ENCODE data around the gene PDE6G. TPM values are rescaled to one million over a fixed set of nuclear protein-coding genes. Genes with fewer than 3 reads are reported as not detected.
A peak's percentile ranks its signal among the peaks of the same experiment; 100 is the strongest.
"Not testable (repeated sequence)": the region's sequence is repeated elsewhere in the genome, so short reads cannot be mapped to it uniquely, and the experiment has no call there.

The PDE6G gene
- total RNA-seq, 1 donor from 2014 or later: not detected

DNA sequence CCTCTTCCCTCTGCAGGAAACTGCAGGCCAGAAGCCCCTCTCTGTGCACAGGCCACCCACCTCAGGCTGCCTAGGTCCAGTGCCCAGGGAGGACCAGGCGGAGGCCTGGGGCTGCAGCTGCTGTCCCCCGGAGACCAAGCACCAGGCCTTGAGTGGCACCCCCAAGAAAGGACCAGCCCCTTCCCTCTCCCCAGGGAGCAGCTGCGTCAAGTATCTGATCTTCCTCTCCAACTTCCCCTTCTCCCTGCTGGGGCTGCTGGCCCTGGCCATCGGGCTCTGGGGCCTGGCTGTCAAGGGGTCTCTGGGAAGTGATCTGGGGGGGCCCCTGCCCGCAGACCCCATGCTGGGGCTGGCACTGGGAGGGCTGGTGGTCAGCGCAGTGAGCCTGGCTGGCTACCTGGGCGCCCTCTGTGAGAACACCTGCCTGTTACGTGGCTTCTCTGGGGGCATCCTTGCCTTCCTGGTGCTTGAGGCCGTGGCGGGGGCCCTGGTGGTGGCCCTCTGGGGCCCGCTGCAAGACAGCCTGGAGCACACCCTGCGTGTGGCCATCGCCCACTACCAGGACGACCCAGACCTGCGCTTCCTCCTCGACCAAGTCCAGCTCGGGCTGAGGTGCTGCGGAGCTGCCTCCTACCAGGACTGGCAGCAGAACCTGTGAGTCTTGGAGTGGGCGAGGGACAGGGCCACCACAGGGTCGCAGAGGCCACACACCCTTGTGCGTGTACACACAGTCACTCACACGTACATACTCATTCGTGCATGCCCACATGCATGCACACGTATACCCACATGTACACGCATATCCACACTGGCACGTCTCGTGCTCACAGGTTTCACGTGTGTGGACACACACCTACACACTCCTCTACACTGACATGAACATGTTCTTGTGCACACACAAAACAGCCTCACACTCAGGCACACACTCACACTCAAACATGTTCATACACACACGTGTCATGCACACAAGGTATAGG is 11.1 kb downstream of the PDE6G start:
- DNase-seq (ENCODE audit: missing footprints) (no peak), ATAC-seq (no peak)
- intact Hi-C loops (cut with DNase I): no loop called here

DNA sequence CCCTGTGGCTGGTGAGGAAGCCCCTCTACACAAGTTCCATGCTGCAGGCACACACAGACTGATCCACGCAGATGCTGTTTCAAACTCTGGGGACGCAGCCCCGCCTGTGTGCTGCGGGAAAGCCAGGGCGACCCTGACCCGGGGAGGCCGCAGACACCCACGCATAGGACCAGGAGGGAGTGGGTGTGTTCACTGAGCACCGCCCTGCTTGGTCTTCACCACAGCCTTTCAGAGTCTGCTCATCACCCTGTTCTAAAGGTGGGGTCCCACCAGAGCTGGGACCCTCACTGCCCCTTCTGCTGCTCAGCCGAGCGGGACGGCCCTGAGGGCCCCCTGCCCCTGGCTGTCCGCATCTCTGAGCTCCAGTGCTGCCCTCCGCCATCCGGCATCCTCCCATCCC is 11.8 kb downstream of the PDE6G start:
- intact Hi-C loops (cut with DNase I): no loop called here
- no peak for DNase-seq (ENCODE audit: missing footprints)
- no peak for ATAC-seq

DNA sequence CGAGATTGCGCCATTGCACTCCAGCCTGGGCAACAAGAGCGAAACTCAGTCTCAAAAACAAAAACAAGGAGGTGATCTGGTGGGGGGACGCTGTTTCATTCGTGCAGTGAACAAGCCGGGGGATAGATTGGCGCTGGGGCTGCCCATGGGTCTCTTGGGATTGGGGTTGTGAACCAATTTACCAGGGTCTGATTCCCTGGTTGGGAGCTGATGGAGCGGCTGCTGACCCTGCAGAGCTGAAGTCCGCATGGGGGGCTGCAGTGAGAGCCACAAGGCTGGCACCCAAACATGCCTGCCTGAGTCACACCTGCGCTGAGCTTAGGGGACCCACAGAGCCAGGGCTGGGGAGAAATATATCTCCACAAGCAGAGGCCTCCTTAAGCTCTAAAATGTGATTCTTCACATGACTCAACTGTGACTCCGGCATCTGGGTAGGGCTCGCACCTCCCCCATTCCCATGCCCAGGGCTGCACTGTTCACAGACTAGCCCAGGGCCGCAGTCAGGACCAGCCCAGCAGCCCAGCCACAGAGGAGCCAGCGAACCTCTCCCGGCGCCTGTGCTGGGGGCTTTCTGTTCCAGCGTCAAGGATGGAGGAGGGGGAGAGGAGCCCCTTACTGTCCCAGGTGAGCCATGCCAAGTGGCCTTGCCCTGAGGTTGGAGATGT is 14.4 kb downstream of the PDE6G start:
- DNase-seq (ENCODE audit: missing footprints) (no peak), ATAC-seq (no peak)
- intact Hi-C loops (cut with DNase I): no loop called here

DNA sequence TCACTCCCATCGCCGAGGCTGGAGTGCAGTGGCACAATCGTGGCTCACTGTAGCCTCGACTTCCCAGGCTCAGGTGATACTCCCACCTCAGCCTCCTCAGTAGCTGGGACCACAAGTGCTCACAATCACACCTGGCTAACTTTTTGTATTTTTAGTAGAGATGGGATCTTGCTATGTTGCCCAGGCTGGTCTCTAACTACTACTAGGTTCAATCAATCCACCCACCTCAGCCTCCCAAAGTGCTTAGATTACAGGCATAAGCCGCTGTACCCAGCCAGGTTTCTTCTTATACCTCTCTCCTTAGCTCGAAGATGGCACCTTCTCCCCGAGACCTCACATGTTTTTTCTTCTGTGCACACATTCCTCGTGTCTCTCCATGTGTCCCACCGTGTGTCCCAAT is 16.3 kb downstream of the PDE6G start:
- ATAC-seq (no peak), DNase-seq (ENCODE audit: missing footprints) (no peak)
- intact Hi-C loops (cut with DNase I): no loop called here

DNA sequence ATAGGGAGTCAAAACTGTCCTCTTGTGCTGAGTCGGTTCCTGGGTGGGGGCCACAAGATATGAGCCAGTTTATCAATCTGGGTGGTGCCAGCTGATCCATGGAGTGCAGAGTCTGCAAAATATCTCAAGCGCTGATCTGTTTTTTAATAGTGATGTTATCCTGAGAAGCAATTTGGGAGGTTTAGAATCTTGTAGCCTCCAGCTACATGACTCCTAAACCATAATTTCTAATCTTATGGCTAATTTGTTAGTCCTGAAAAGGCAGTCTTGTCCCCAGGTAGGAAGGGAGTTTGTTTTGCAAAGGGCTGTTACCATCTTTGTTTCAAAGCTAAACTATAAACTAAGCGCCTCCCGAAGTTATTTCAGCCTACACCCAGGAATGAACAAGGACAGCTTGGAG is 17.7 kb downstream of the PDE6G start:
- DNase-seq (ENCODE audit: missing footprints) (no peak), ATAC-seq (no peak)
- intact Hi-C loops (cut with DNase I): loop anchor here (5.0 kb wide), 1 partner anchor 44 kb away; the partner anchor contains the start of genes ARL16 and HGS

DNA sequence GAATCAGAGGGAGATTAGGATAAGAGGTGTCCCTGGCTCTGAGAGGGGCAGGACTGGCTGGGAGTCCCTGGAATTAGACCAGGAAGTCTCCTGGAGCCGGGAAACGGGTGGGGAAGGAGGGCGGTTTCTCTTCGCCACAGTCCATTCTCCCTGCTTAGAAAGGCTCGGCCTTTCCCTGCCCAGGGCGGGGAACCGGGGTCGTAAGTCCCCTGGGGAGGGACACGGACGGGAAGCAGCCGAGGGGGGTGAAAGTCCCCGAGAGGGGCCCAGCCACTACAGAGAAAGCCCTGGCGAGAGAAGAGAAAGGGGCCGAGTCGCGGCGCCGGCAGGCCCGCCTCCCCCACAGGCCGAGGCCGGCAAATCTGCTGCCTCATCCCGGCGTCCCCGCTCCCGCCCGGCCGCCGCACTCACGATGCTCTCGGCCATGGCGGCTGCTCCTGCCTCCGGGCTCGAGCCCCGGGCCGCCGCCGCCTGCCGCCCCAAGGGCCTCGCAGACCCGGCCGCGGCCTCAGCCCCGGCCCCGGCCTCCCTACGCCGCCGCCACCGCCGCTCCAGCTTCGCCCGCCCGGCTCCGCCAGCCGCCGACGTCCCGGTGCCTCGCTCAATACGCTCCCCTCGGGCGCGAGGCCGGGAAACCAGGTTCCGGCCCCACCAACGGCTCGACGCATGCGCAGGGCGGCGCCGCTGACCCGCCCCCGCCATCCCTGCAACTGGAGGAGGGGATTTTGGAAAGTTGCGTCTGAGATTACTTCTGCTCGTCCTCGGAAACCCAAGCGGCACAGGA is 19.6 kb downstream of the PDE6G start, which contains the start of the genes NPLOC4 and TSPAN10:
Gene NPLOC4 (minus strand): TSS at position 608 of the 784 bp plus-strand sequence. CDS start 182 bp downstream, at position 426.
Gene TSPAN10 (plus strand): TSS at position 692 of the 784 bp plus-strand sequence. CDS start 5,217 bp downstream, outside the sequence.
- ATAC-seq (peak; percentile 91), DNase-seq (ENCODE audit: missing footprints) (peak; percentile 93)
- intact Hi-C loops (cut with DNase I): loop anchor here (5.0 kb wide), 1 partner anchor 46 kb away; the partner anchor contains the start of genes ARL16 and HGS

DNA sequence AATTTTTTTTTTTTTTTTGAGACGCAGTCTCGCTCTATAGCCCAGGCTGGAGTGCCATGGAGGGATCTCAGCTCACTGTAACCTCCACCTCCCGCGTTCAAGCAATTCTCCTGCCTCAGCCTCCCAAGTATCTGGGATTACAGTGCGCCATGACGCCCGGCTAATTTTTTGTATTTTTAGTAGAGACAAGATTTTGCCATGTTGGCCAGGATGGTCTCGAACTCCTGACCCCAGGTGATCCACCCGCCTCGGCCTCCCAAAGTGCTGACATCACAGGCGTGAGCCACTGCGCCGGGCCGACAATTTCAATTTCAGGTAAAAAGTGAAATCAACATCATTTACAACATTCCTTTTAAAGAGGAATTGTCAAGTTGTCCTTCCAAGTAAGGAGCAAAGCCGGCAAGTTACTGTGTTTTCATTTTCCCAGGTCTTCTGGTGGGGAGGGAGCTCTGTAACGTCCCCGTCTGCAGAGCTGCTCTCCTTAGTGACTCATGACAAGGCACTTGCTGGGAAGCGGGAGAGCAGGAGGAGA is 20.3 kb downstream of the PDE6G start:
- DNase-seq (ENCODE audit: missing footprints) (no peak), ATAC-seq (no peak)
- intact Hi-C loops (cut with DNase I): loop anchor here (5.0 kb wide), 1 partner anchor 46 kb away; the partner anchor contains the start of genes ARL16 and HGS

DNA sequence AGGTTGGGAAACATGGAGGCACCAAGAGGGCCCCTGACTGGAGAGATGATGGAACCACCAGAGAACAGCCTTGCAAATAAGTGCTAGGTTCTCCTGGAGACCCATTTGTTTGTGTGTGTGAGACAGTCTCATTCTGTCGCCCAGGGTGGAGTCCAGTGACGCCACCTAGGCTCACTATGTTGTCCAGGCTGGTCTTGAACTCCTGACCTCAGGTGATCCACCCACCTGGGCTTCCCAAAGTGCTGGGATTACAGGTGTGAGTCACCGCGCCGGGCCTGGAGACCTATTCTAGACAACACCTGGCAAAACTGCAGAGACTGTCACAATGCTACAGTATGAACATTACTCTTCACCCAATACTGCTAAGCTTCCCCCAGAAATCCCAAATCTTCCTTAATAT is 20.9 kb downstream of the PDE6G start:
- ATAC-seq (no peak), DNase-seq (ENCODE audit: missing footprints) (no peak)
- intact Hi-C loops (cut with DNase I): loop anchor here (5.0 kb wide), 1 partner anchor 47 kb away; the partner anchor contains the start of genes ARL16 and HGS

DNA sequence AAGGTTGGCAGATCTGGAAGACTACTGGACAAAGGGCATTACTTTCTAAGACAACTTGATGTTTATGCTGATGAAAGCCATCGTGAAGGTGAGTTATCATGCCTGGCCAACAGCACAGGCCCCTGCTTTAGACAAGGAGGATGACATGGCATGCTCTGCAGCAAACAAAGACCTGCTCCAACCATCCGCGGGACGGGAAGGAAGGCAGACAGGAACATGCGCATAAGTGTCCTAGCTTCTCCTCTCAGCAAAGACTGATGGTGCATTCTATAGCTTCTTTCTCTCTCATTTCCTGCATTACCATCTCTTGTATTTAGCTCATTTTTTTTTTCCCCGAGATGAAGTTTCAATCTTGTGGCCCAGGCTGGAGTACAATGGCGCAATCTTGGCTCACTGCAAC is 24.9 kb downstream of the PDE6G start:
- DNase-seq (ENCODE audit: missing footprints) (no peak), ATAC-seq (no peak)
- intact Hi-C loops (cut with DNase I): no loop called here

DNA sequence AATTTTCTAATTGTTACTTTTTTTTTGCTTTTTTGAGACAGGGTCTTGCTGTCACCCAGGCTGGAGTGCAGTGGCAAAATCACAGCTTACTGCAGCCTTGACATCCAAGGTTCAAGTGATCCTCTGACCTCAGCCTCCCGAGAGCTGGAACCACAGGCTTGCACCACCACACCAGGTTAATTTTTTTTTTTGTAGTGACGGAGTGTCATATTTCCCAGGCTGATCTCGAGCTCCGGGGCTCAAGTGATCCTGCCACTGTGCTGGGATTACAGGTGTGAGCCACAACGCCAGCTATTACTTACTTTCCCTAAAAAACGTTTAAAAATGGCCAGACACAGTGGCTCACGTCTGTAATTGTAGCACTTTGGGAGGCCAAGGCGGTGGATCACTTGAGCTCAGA is 26.1 kb downstream of the PDE6G start:
- intact Hi-C loops (cut with DNase I): no loop called here
- DNase-seq (ENCODE audit: missing footprints) (no peak), ATAC-seq (no peak)

DNA sequence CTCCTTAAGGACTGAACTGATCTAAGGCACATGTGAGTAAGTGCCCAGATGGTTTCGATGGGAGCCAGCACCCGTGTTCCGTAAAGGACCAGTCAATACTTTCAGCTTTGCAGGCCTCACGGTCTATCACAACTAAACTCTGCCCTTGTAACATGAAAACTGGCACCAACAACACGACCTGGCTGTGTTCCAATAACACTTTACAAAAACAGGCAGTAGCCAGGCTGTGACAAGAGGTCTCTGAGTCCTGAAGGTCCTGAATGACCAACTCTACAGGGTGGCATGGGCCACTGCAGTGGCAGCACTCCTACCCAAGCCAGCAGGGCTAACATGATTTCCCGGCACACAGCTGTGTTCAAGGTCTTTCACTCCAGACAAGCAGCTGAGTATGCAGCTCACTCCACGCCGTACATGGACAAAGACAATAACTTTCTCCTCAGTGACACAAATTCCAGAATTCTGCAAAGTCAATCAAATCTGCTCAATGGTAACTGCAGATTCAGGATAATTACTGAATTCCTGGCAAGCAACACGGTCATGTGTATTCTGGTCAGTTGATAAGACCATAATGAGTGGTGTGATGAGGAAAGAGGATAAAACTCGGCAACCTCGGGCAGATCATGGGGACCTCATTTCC is 34.7 kb downstream of the PDE6G start:
- DNase-seq (ENCODE audit: missing footprints) (no peak), ATAC-seq (peak; percentile 65)
- intact Hi-C loops (cut with DNase I): no loop called here

DNA sequence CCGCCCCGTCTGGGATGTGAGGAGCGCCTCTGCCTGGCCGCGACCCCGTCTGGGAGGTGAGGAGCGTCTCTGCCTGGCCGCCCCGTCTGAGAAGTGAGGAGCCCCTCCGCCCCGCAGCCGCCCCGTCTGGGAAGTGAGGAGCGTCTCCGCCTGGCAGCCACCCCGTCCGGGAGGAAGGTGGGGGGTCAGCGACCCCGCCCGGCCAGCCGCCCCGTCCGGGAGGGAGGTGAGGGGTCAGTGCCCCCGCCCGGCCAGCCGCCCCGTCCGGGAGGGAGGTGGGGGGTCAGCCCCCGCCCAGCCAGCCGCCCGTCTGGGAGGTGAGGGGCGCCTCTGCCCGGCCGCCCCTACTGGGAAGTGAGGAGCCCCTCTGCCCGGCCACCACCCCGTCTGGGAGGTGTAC is 38.0 kb downstream of the PDE6G start:
- DNase-seq (ENCODE audit: missing footprints); intact Hi-C loops (cut with DNase I); ATAC-seq: not testable (repeated sequence)

DNA sequence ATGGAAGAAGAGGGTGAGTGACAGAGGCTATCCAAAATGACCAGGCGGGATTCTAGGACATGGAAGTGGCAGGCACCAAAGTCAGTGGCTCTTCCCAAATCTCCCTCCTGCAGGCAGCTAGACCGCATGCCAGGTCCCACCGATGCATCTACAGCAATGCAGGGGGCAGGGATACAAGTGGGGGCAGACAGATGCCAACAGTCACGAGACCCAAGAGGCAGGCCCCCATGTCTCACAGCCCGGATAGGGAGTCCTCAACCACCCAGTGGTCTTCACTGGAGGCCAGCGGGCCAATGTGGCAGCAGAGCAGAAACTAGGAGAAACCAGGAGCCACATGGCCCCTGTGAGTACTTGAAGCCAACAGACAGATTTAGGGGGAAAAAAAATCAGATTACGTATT is 39.5 kb downstream of the PDE6G start:
- DNase-seq (ENCODE audit: missing footprints) (no peak), ATAC-seq (no peak)
- intact Hi-C loops (cut with DNase I): no loop called here

DNA sequence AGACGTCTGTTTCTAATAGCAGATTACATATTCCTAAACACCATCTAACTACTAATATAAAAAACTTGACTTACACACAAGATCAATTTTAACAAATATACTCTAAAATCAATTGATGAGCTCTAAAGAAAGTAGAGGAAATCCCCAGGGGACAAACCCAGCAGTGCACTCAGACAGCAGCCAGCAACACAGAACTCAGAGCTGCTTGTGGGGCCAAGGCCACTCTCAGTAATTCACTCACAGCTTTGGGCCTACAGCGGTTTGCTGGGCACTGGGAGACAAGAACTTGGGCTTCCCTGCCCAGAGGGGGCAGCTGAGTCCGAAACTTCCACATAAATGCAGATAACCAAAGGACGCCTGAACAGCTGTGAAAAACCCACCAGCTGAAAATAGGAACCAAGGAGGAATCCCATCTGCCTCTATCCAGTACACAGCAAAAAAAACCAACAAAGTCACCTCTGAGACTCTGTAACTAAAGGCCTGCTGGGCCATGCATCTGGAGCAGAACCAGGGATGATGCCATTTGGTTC is 40.9 kb downstream of the PDE6G start:
- DNase-seq (ENCODE audit: missing footprints): no peak
- intact Hi-C loops (cut with DNase I): no loop called here
- no peak for ATAC-seq

DNA sequence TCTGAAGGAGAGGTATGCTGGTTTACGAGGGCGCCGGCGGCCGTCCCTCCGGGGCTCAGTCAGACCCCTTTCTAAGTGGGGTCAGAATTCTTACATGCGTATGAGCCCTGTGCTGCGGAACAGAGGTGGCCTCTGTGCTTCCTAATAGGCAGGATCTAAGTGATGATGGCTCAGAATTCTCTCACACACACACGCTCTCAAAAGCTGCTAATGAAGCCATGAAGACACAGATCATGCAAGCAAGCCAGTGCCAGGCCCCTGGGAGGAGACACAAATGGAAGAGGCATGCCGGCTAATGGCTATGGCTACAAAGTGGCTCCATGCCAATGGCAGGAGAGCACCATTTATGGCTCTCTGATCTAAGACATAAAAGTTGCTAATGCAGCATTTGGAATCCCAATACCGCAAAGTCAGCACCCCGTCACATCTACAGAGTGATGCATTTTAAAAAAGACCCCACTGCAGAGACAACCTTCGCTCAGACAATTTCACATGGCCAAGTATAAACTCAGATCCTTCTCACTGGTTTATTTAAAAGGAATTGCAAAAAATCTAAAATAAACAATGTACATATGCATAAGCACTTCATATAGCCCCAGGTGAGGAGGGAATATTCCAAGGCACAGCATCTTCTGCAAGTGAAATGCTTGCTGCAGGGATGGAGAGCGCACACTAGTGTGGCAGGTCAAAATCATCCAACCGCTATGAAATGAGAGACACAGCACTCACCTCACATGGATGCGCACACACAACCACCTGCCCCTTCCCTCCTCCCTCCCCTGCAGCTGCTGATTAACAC is 44.0 kb downstream of the PDE6G start:
- peak; percentile 27 for ATAC-seq
- intact Hi-C loops (cut with DNase I): no loop called here
- DNase-seq (ENCODE audit: missing footprints): peak; percentile 63

DNA sequence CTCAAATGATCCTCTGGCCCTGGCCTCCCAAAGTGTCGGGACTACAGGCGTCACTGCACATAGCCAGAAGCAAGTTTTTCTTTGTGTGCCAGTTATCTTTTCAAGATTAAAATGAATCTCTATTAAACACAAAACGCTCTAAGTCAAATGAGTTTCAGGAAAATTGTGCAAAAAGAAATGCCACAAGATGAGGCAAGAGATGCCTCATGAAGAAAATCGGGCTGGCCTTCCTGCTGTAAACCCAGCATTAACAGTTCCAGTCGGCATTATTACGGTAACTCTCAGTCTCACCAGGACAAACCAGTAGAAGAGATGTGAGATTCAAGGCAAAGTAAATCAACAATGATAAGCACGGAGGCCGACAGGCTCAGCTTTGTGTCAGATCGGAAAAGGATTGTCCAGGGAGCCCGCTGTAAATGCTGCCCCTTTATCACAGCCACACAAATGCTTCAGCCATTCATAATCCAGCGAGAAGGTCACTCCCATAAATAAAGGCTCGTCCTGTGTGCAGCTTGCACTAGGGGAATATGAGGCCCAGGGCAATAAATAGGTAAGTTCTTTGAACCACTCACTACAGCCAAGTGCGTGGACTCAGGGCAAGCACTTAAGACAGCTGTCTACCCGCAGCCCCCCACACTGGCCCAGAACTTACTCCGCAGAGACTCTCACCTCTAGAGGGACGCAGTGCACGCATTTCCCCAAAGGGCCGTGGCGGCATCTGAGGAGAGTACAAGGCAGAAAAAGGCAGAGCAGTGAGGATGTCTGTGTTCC is 46.6 kb downstream of the PDE6G start:
- DNase-seq (ENCODE audit: missing footprints) (no peak), ATAC-seq (no peak)
- intact Hi-C loops (cut with DNase I): no loop called here
